A375 (cell line): ENCODE data around the gene CDK5RAP1. TPM values are rescaled to one million over a fixed set of nuclear protein-coding genes. Genes with fewer than 3 reads are reported as not detected.

Source experiments
- total RNA-seq: library from RNA; depleted of rRNA; stranded (reverse); fragments of >200 nt; shearing (Covaris generic); gene quantifications from 2 replicates; pipeline ENCODE4 v1.2.3, GENCODE V29; 2014; rRNA removed

Gene CDK5RAP1
- total RNA-seq = 27.2 TPM in 2 replicates

GRCh38 chr20:33401184-33401920 lies at the start of gene CDK5RAP1:
Gene CDK5RAP1, minus strand, starts transcription at chr20:33401519. Its CDS starts 4,455 bp downstream, at chr20:33397064.

GRCh38 chr20:33443512-33444239 lies 42.4 kb upstream of the CDK5RAP1 start, which contains the start of gene SNTA1:
Gene SNTA1, minus strand, starts transcription at chr20:33443763. Its CDS starts 143 bp downstream, at chr20:33443620.

Other genes with a start within 250 kb of the CDK5RAP1 start
- not detected in 2 replicates for gene BPIFA2, start 233.4 kb downstream of the CDK5RAP1 start, total RNA-seq
- not detected in 2 replicates for gene BPIFA3, start 184.2 kb downstream of the CDK5RAP1 start, total RNA-seq
- gene BPIFA1, start 165.5 kb downstream of the CDK5RAP1 start, total RNA-seq = not detected in 2 replicates
- 0.24 and 0.30 TPM in 2 replicates for gene BPIFB1, start 118.3 kb downstream of the CDK5RAP1 start, total RNA-seq
- 11.2 and 12.4 TPM in 2 replicates for gene SNTA1, start 42.2 kb upstream of the CDK5RAP1 start, total RNA-seq
- 3.7 and 4.0 TPM in 2 replicates for gene CBFA2T2, start 88.6 kb upstream of the CDK5RAP1 start, total RNA-seq